Vagina (tissue), 2 donors: ENCODE data around the gene CGB1. TPM values are rescaled to one million over a fixed set of nuclear protein-coding genes. Genes with fewer than 3 reads are reported as not detected.

Source experiments
- DNase-seq, 2 donors: peaks; one replicate each; pipeline ENCODE4 v3.0.0-alpha.2; 2017; ENCODE audit errors: extremely low spot score in 2 of 2
- H3K27ac ChIP-seq: fragments of 200-600 bp; sonication (generic); one replicate; pipeline ENCODE4 v1.5.1; 2019
- H3K27me3 ChIP-seq: fragments of 200-600 bp; sonication (generic); one replicate; pipeline ENCODE4 v1.5.1; 2019
- H3K36me3 ChIP-seq, 2 donors: fragments of 200-600 bp; sonication (generic); one replicate each; pipeline ENCODE4 v1.5.1; 2017 to 2019
- H3K4me1 ChIP-seq: fragments of 200-600 bp; sonication (generic); one replicate; pipeline ENCODE4 v1.5.1; 2019
- H3K4me3 ChIP-seq, 2 donors: fragments of 200-600 bp; sonication (generic); 1 replicate in 1 of 2; 2 replicates in 1 of 2; pipeline ENCODE4 v1.5.1; 2016 to 2019
- H3K9me3 ChIP-seq: fragments of 200-600 bp; sonication (generic); one replicate; pipeline ENCODE4 v1.5.1; 2019
- CTCF ChIP-seq, 3 experiments: fragments of 450-650 bp in 2 of 3; fragments of 200-600 bp in 1 of 3; sonication (generic) in 1 of 3; IDR thresholded peaks; one replicate each; pipeline ENCODE4 v1.5.1; 2017 to 2019; ENCODE audit warnings: antibody characterized with exemption in 3 of 3, mild to moderate bottlenecking in 2 of 3, moderate library complexity in 2 of 3
- POLR2A ChIP-seq, 2 donors: fragments of 450-650 bp; IDR thresholded peaks; one replicate each; pipeline ENCODE4 v1.6.1; 2017; ENCODE audit warnings: antibody characterized with exemption in 2 of 2, mild to moderate bottlenecking in 2 of 2, moderate library complexity in 2 of 2
- POLR2AphosphoS5 ChIP-seq, 2 donors: sonication (generic); formaldehyde crosslinking; IDR thresholded peaks; one replicate each; pipeline ENCODE4 v1.9.0; 2017; ENCODE audit warnings: antibody characterized with exemption in 2 of 2, mild to moderate bottlenecking in 2 of 2, low read depth in 1 of 2; ENCODE audit not compliant: insufficient read depth in 1 of 2
- intact Hi-C: fragments of 100-400 bp; cut with DNase I; formaldehyde crosslinking; loops from one replicate; pipeline ENCODE4 v1.15.1; 2023
- total RNA-seq: library from RNA; depleted of rRNA; stranded (reverse); fragments of >200 nt; gene quantifications from one replicate; pipeline ENCODE4 v1.2.3, GENCODE V29; 2016

CGB1 gene
- total RNA-seq, 1 donor from 2014 or later: not detected

DNA sequence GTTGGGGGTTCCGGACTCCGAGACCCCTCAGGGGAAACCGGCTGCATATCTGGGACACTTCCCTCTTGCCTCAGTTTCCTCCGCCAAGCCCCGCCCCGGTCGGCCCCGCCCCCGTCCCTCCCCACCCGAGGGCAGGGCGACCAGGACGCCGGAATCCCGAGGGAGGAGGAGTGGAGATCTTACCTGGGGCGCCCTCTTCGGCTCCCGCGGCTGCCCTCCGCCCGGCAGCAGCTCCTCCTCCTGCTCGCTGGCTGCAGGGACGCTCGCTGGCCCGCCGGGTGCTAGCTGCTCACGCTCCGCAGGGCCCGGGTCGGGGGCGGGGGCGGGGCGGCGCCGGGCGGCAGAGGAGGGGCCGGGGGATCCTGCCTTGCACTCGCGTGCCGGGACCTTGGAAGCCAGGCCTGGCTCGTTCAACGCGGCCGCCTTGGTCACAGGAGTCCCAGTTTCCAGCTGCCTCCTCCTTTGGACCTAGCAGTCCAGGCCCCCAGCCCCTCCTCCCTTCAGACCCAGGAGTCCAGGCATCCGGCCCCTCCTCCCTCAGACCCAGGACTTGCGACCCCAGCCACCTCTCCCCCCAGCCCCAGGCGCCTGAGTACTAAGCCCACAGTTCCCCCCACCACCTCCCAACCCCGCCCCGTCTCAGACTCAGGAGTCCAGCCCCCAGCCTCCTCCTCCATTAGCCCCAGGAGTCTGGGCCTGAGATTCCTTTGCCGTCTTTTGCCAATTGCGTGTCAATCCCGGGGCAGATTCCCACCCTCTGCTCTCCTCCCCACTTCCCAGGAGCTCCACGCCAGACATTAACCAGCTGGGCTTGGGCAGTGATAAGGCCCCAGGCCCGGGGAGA, 28.3 kb upstream of the CGB1 start, which contains the start of gene NTF4:
TSS of gene NTF4 (minus strand) at position 51 of the 844 bp plus-strand sequence. CDS start 2,821 bp downstream, outside the sequence.
- peak within 1 kb of the TSS; percentile 33 for H3K27ac ChIP-seq
- H3K36me3 ChIP-seq: no peaks in the 10 kb centered on the region
- H3K27me3 ChIP-seq: peaks cover 6% of the 10 kb centered on the region
- H3K4me1 ChIP-seq: no peaks in the 10 kb centered on the region
- TF ChIP-seq CTCF (IDR thresholded peaks at IDR 0.05) (no peak), POLR2A (IDR thresholded peaks at IDR 0.05) (no peak), POLR2AphosphoS5 (IDR thresholded peaks at IDR 0.05; ENCODE audit: insufficient read depth in 1 of 2, low read depth in 1 of 2) (no peak)
- H3K4me3 ChIP-seq: peak within 1 kb of the TSS; percentile 28 to 36
- no peak for DNase-seq
- H3K9me3 ChIP-seq: no peaks in the 10 kb centered on the region
- intact Hi-C loops: no loop called here

DNA sequence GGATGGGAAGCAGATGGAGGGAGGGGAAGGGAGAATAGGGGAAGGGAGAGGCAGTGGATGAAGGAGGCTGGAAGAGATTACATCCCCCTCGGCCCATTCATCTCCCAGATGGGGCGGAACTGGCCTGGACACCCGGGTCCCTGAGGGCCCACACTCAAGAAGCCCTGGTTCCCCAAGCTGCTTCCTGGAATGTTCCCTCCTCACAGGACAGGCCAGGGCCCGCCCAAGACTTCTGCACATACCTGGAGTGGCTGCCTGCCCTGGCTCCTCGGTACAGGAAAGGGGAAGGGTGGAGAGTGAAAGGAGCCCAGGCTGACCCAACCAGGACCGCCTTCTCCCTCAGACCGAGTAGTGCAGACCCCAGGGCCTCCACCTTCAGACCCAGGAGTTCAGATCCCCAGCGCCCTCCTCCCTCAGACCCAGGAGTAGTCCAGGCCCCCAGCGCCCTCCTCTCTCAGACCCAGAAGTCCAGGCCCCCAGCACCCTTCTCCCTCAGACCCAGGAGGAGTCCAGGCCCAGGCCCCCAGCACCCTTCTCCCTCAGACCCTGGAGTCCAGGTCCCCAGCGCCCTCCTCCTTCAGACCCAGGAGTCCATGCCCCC, 27.4 kb upstream of the CGB1 start:
- Histone ChIP-seq H3K36me3 (no peaks in the 10 kb centered on the region), H3K27ac (peak overlapping the region; percentile 33), H3K27me3 (peaks cover 6% of the 10 kb centered on the region), H3K4me3 (peak overlapping the region in 1 of 2 donors; percentile 36), H3K9me3 (no peaks in the 10 kb centered on the region), H3K4me1 (no peaks in the 10 kb centered on the region)
- no peak for TF ChIP-seq CTCF (IDR thresholded peaks at IDR 0.05)
- no peak for TF ChIP-seq POLR2A (IDR thresholded peaks at IDR 0.05)
- TF ChIP-seq POLR2AphosphoS5 (IDR thresholded peaks at IDR 0.05; ENCODE audit: insufficient read depth in 1 of 2, low read depth in 1 of 2): no peak
- DNase-seq: no peak
- intact Hi-C loops: no loop called here

DNA sequence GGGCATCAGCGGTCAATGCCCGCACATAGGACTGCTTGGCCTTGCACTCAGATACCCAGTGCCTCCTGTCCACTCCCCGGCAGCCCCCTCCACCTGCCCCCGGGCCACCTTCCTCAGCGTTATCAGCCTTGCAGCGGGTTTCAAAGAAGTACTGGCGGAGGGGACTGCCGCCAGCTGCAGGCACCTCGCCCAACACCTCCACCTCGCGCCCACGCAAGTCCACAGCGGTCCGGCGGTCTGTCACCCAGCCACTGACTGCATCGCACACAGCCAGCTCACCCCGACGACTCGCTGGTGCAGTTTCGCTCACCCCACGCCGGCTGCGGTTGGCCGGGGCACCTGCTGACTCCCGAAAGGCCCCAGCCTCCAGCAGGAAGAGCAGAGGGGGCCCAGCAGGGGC, 24.8 kb upstream of the CGB1 start:
- no peak for DNase-seq
- Histone ChIP-seq H3K27me3 (peaks cover 6% of the 10 kb centered on the region), H3K27ac (no peak overlapping the region), H3K4me3 (no peak overlapping the region), H3K9me3 (no peaks in the 10 kb centered on the region), H3K4me1 (peaks cover 17% of the 10 kb centered on the region), H3K36me3 (no peaks in the 10 kb centered on the region)
- intact Hi-C loops: no loop called here
- TF ChIP-seq POLR2A (IDR thresholded peaks at IDR 0.05) (no peak), CTCF (IDR thresholded peaks at IDR 0.05) (no peak), POLR2AphosphoS5 (IDR thresholded peaks at IDR 0.05; ENCODE audit: insufficient read depth in 1 of 2, low read depth in 1 of 2) (no peak)

DNA sequence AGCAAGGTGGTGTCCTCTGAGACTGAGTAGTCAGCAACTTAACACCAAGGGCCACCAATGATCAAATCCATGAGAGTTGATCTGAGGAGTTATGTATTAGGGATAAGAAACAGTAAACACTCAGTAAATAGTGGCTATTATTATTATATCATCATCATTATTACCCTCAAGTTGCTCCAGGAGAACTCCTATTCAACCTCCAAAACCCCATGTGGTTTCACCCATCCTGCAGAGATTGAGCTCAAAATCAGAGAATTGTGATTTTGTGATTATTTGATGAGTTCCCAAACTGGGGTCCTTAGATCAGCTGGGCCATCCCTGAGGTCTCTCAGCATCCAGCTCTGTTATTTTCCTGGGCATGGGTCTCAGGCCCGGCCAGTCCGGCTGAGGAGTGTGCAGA, 24.3 kb upstream of the CGB1 start:
- Histone ChIP-seq H3K27me3 (peaks cover 6% of the 10 kb centered on the region), H3K4me1 (peaks cover 22% of the 10 kb centered on the region), H3K36me3 (no peaks in the 10 kb centered on the region), H3K27ac (no peak overlapping the region), H3K9me3 (no peaks in the 10 kb centered on the region), H3K4me3 (no peak overlapping the region)
- intact Hi-C loops: no loop called here
- TF ChIP-seq CTCF (IDR thresholded peaks at IDR 0.05): no peak
- TF ChIP-seq POLR2A (IDR thresholded peaks at IDR 0.05): no peak
- no peak for TF ChIP-seq POLR2AphosphoS5 (IDR thresholded peaks at IDR 0.05; ENCODE audit: insufficient read depth in 1 of 2, low read depth in 1 of 2)
- no peak for DNase-seq

DNA sequence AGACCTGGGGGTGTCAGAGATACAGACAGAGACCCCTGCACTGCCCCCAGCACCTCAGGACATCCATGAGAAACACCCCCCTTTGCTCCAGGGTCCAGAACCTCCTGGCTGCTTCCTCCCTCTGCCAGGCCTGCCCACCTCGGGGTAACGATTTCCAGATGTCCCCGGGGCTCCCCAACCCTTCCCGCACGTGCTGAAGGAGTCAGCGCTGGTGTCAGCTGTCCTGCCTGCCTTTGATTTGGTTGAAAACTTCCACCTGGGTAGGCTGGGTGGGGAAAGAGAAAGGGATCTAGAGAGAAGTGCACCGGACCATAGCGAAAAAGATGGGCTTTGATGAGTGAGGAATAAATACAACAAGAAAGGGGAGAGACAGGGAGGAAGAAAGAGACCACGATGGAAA, 22.4 kb upstream of the CGB1 start:
- DNase-seq: no peak
- Histone ChIP-seq H3K36me3 (no peaks in the 10 kb centered on the region), H3K4me3 (no peak overlapping the region), H3K27me3 (no peaks in the 10 kb centered on the region), H3K27ac (no peak overlapping the region), H3K9me3 (no peaks in the 10 kb centered on the region), H3K4me1 (peaks cover 22% of the 10 kb centered on the region)
- no peak for TF ChIP-seq POLR2AphosphoS5 (IDR thresholded peaks at IDR 0.05; ENCODE audit: insufficient read depth in 1 of 2, low read depth in 1 of 2)
- TF ChIP-seq CTCF (IDR thresholded peaks at IDR 0.05): no peak
- TF ChIP-seq POLR2A (IDR thresholded peaks at IDR 0.05): no peak
- intact Hi-C loops: no loop called here
